ENCODE data around the gene TMEM186. TPM values are rescaled to one million over a fixed set of nuclear protein-coding genes. Genes with fewer than 3 reads are reported as not detected.
A peak's percentile ranks its signal among the peaks of the same experiment; 100 is the strongest.
"Not testable (repeated sequence)": the region's sequence is repeated elsewhere in the genome, so short reads cannot be mapped to it uniquely, and the experiment has no call there.

The TMEM186 gene
- total RNA-seq, 6 experiments from 2014 or later: 5.0 to 9.4 (median 6.9) TPM

DNA sequence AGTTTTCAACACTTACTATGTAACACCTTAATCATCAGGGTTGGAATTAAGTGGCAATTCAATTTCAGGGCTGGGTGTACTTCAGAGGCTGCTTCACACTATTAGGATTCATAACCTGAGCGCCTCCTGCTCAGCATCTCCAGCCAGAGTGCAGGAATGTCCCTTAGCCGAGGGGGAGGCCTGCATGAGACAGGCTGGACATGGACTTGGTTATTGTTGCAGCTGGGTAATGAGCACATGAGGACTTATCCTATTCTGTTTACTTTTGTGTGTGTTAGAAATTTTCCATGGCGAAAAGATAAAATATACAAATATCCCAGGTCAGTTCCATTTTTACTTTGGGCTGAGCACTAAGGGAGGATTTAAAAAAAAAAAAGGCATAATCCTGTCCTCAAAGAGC is 10.6 kb upstream of the TMEM186 start:
- DNase-seq (no peak), ATAC-seq (peak; percentile 24 to 58 (median 44))
- Histone ChIP-seq H3K4me3 (no peak overlapping the region), H3K9me3 (no peaks in the 10 kb centered on the region), H3K36me3 (peaks cover 29 to 89% (median 55%) of the 10 kb centered on the region in 4 donors), H3K27ac (peak overlapping the region in 2 of 3 donors; percentile 42 to 69), H3K27me3 (no peaks in the 10 kb centered on the region), H3K4me1 (peaks cover 0 to 17% (median 6%) of the 10 kb centered on the region in 4 donors)
- 39% methylated on average over 3 of the region's 3 CpGs for WGBS (ENCODE audit: insufficient coverage, low coverage, low lambda C conversion rate, missing lambda C conversion rate)
- intact Hi-C loops (cut with DNase I): loop anchor here in 1 of 2 donors (10.0 kb wide), 1 partner anchor 57 kb away; the partner anchor contains the start of gene CARHSP1
- TF ChIP-seq, protein P1, sequence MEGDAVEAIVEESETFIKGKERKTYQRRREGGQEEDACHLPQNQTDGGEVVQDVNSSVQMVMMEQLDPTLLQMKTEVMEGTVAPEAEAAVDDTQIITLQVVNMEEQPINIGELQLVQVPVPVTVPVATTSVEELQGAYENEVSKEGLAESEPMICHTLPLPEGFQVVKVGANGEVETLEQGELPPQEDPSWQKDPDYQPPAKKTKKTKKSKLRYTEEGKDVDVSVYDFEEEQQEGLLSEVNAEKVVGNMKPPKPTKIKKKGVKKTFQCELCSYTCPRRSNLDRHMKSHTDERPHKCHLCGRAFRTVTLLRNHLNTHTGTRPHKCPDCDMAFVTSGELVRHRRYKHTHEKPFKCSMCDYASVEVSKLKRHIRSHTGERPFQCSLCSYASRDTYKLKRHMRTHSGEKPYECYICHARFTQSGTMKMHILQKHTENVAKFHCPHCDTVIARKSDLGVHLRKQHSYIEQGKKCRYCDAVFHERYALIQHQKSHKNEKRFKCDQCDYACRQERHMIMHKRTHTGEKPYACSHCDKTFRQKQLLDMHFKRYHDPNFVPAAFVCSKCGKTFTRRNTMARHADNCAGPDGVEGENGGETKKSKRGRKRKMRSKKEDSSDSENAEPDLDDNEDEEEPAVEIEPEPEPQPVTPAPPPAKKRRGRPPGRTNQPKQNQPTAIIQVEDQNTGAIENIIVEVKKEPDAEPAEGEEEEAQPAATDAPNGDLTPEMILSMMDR (IDR thresholded peaks at IDR 0.05): no peak
- no peak for TF ChIP-seq POLR2A (IDR thresholded peaks at IDR 0.05)

- intact Hi-C loops (cut with DNase I): loop anchor here in 1 of 2 donors (10.0 kb wide), 1 partner anchor 58 kb away; the partner anchor contains the start of gene CARHSP1
- Histone ChIP-seq H3K36me3 (peaks cover 27 to 89% (median 54%) of the 10 kb centered on the region in 4 donors), H3K4me3 (no peak overlapping the region), H3K4me1 (peaks cover 0 to 17% (median 6%) of the 10 kb centered on the region in 4 donors), H3K9me3 (no peaks in the 10 kb centered on the region), H3K27ac (peak overlapping the region in 1 of 3 donors; percentile 69), H3K27me3 (no peaks in the 10 kb centered on the region)
- ATAC-seq (no peak), DNase-seq (no peak)
- TF ChIP-seq, protein P1 (IDR thresholded peaks at IDR 0.05): no peak
- TF ChIP-seq POLR2A (IDR thresholded peaks at IDR 0.05): no peak
- WGBS (ENCODE audit: insufficient coverage, low coverage, low lambda C conversion rate, missing lambda C conversion rate): 100% methylated on average over 4 of the region's 5 CpGs
Measured at GRCh38 chr16:8807189-8807588, 9.8 kb upstream of the TMEM186 start.

DNA sequence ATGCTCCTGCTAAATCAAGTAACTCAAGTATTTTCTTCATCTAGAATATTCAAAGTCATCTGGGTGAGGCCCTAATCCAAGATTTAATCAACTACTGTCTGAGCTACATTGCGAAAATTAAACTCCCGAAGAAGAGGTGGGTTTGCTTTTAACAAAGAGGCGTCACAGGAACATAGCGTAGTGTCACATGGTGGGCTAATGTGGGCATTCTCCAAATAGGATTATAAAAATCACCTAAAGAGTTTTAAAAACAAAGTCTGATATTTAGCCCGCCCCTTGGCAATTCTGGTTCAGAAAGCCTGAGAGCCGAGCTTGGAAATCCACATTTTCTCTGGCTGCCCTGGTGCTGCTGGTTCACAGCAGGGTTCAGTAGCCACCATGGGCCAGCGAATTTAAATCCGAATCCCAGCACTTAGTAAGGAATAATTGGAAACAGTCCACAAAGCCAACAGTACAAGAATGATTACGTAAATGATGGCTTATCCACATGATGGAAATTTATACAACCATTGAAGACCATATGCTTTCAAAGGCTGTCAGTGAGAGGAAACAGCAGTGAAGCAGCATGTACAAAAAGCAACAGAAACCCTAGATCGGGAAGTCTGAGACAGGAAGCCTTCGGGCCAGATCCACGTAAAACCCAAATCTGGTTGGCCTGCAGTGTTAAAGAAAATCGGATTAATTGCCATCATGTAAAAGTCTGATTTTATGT is 9.0 kb upstream of the TMEM186 start:
- DNase-seq: no peak
- no peaks in the 10 kb centered on the region for H3K9me3 ChIP-seq
- no peak for ATAC-seq
- peaks cover 0 to 22% (median 6%) of the 10 kb centered on the region in 4 donors for H3K4me1 ChIP-seq
- no peak overlapping the region for H3K27ac ChIP-seq
- WGBS (ENCODE audit: insufficient coverage, low coverage, low lambda C conversion rate, missing lambda C conversion rate): 82% methylated on average over 13 of the region's 13 CpGs
- intact Hi-C loops (cut with DNase I): loop anchor here in 1 of 2 donors (10.0 kb wide), 1 partner anchor 58 kb away; the partner anchor contains the start of gene CARHSP1
- no peak for TF ChIP-seq POLR2A (IDR thresholded peaks at IDR 0.05)
- TF ChIP-seq, protein P1 (IDR thresholded peaks at IDR 0.05): no peak
- peaks cover 22 to 89% (median 50%) of the 10 kb centered on the region in 4 donors for H3K36me3 ChIP-seq
- H3K27me3 ChIP-seq: no peaks in the 10 kb centered on the region
- no peak overlapping the region for H3K4me3 ChIP-seq

GRCh38 chr16:8804313-8804712 is 6.9 kb upstream of the TMEM186 start:
- H3K27me3 ChIP-seq: no peaks in the 10 kb centered on the region
- no peak overlapping the region for H3K27ac ChIP-seq
- no peak for TF ChIP-seq POLR2A (IDR thresholded peaks at IDR 0.05)
- TF ChIP-seq, protein P1 (IDR thresholded peaks at IDR 0.05): no peak
- no peak overlapping the region for H3K4me3 ChIP-seq
- ATAC-seq (no peak), DNase-seq (no peak)
- peaks cover 15 to 73% (median 39%) of the 10 kb centered on the region in 4 donors for H3K36me3 ChIP-seq
- intact Hi-C loops (cut with DNase I): loop anchor here in 1 of 2 donors (10.0 kb wide), 1 partner anchor 60 kb away; the partner anchor contains the start of gene CARHSP1
- H3K4me1 ChIP-seq: peaks cover 0 to 44% (median 10%) of the 10 kb centered on the region in 4 donors
- 71% methylated on average over 4 of the region's 6 CpGs for WGBS (ENCODE audit: insufficient coverage, low coverage, low lambda C conversion rate, missing lambda C conversion rate)
- H3K9me3 ChIP-seq: no peaks in the 10 kb centered on the region

GRCh38 chr16:8803733-8804132 is 6.3 kb upstream of the TMEM186 start:
- H3K4me3 ChIP-seq, H3K27me3 ChIP-seq, H3K27ac ChIP-seq, H3K9me3 ChIP-seq, DNase-seq, ATAC-seq: not testable (repeated sequence)
- Histone ChIP-seq H3K36me3 (peaks cover 13 to 71% (median 36%) of the 10 kb centered on the region in 4 donors), H3K4me1 (peaks cover 0 to 44% (median 12%) of the 10 kb centered on the region in 4 donors)
- intact Hi-C loops (cut with DNase I): loop anchor here in 1 of 2 donors (10.0 kb wide), 1 partner anchor 61 kb away; the partner anchor contains the start of gene CARHSP1
- 97% methylated on average over 10 of the region's 12 CpGs for WGBS (ENCODE audit: insufficient coverage, low coverage, low lambda C conversion rate, missing lambda C conversion rate)
